Spleen (tissue), 11 donors: ENCODE data around the gene ZNF263. TPM values are rescaled to one million over a fixed set of nuclear protein-coding genes. Genes with fewer than 3 reads are reported as not detected.

Source experiments
- DNase-seq: peaks from one replicate; pipeline ENCODE4 v3.0.0-alpha.2; 2020
- H3K27ac ChIP-seq, 8 donors: fragments of 200-600 bp; sonication (generic) in 7 of 8; 1 replicate in 4 of 8; 2 replicates in 4 of 8; pipeline versions ENCODE4 v1.5.0 to v1.8.0; 2016 to 2021; ENCODE audit warnings: inconsistent platforms in 4 of 8, mild to moderate bottlenecking in 4 of 8, moderate library complexity in 1 of 8
- H3K27me3 ChIP-seq, 7 donors: fragments of 200-600 bp; sonication (generic) in 6 of 7; replicated peaks in 1 of 7; 1 replicate in 4 of 7; 2 replicates in 3 of 7; pipeline versions ENCODE4 v1.5.0 to v1.8.0; 2016 to 2021; ENCODE audit warnings: inconsistent platforms in 3 of 7, mild to moderate bottlenecking in 1 of 7
- H3K36me3 ChIP-seq, 6 donors: fragments of 200-600 bp; sonication (generic) in 5 of 6; 1 replicate in 4 of 6; 2 replicates in 2 of 6; pipeline versions ENCODE4 v1.5.0 to v1.8.0; 2016 to 2021; ENCODE audit warnings: inconsistent platforms in 2 of 6
- H3K4me1 ChIP-seq, 6 donors: fragments of 200-600 bp; sonication (generic) in 5 of 6; 1 replicate in 3 of 6; 2 replicates in 3 of 6; pipeline versions ENCODE4 v1.5.0 to v1.8.0; 2016 to 2021; ENCODE audit warnings: inconsistent platforms in 3 of 6
- H3K4me3 ChIP-seq, 8 donors: fragments of 200-600 bp; sonication (generic) in 7 of 8; 1 replicate in 4 of 8; 2 replicates in 4 of 8; pipeline versions ENCODE4 v1.5.0 to v1.8.0; 2016 to 2021; ENCODE audit warnings: inconsistent platforms in 4 of 8, mild to moderate bottlenecking in 4 of 8, moderate library complexity in 2 of 8
- H3K9me3 ChIP-seq, 8 donors: fragments of 200-600 bp; sonication (generic) in 7 of 8; 1 replicate in 4 of 8; 2 replicates in 4 of 8; pipeline versions ENCODE4 v1.5.0 to v1.8.0; 2016 to 2021; ENCODE audit warnings: inconsistent platforms in 4 of 8
- CTCF ChIP-seq, 11 experiments: fragments of 200-600 bp in 7 of 11; fragments of 450-650 bp in 4 of 11; sonication (generic) in 4 of 11; IDR thresholded peaks in 8 of 11; conservative IDR thresholded peaks in 3 of 11; 1 replicate in 7 of 11; 2 replicates in 4 of 11; pipeline versions ENCODE4 v1.4.0 to v1.8.0; 2016 to 2021; ENCODE audit warnings: antibody characterized with exemption in 11 of 11, inconsistent platforms in 4 of 11, mild to moderate bottlenecking in 1 of 11
- POLR2A ChIP-seq, 3 donors: fragments of 450-650 bp; IDR thresholded peaks; one replicate each; pipeline ENCODE4 v1.5.1; 2017; ENCODE audit warnings: antibody characterized with exemption in 3 of 3, mild to moderate bottlenecking in 1 of 3
- POLR2AphosphoS5 ChIP-seq, 3 donors: sonication (generic); formaldehyde crosslinking; IDR thresholded peaks; one replicate each; pipeline ENCODE4 v1.5.1; 2017; ENCODE audit warnings: antibody characterized with exemption in 3 of 3
- WGBS, 5 donors: extraction: QIAGEN DNeasy Blood & Tissue Kit in 3 of 5; methylation state at CpG; one replicate each; pipeline versions ENCODE4 v1.1.5 to v1.1.7; 2013 to 2018; 5-methylcytosine and 5-hydroxymethylcytosine counted together
- intact Hi-C: fragments of 100-400 bp; cut with DNase I; formaldehyde crosslinking; loops from one replicate; pipeline ENCODE4 v1.15.0; 2023; ENCODE audit warnings: low total_unique reads
- polyA plus RNA-seq, 3 donors: library from polyadenylated mRNA; stranded (reverse); fragments of 200-250 nt; gene quantifications; one replicate each; pipeline ENCODE4 v1.2.1, GENCODE V29; 2013
- total RNA-seq, 7 donors: library from RNA; depleted of rRNA in 3 of 7; stranded (reverse); fragments of >200 nt in 3 of 7; fragmentation: NEBNext Ultra II Directional in 4 of 7; extraction: Animal tissue kit (Norgen Biotek cat#: 25700) in 4 of 7; gene quantifications; one replicate each; pipeline versions ENCODE4 v1.1.0 to v1.2.1, GENCODE V29; 2016 to 2021
- donor health status: healthy with polysubstance abuse.
- donor health status: DM: no; HTN: no; CAD: no; lungs with moderate emphysema.
- donor health status: DM: no; HTN: no; CAD: no.
- donor health status: Bipolar disorder and iron deficiency.
- donor health status: healthy.
- donor health status: DM: no; HTN: no; CAD: no.
- donor health status: DM: yes; HTN: yes; CAD: no.

ZNF263 gene
- total and polyA plus RNA-seq, 10 donors = 16.0 to 51.9 (median 36.5) TPM

- peaks cover 2 to 74% (median 43%) of the 10 kb centered on the region in 6 donors for H3K36me3 ChIP-seq
- peak; percentile 97 for DNase-seq
- intact Hi-C loops = no loop called here
- peaks cover 6 to 93% (median 90%) of the 10 kb centered on the region in 8 donors for H3K9me3 ChIP-seq
- peak; percentile 96 to 97 (median 96) for TF ChIP-seq POLR2AphosphoS5 (IDR thresholded peaks at IDR 0.05)
- TF ChIP-seq POLR2A (IDR thresholded peaks at IDR 0.05) = peak in 2 of 3 donors; percentile 45 to 69
- peak in 8 of 11 experiments; percentile 17 to 49 (median 34) for TF ChIP-seq CTCF (IDR thresholded peaks at IDR 0.05 in 8 of 11, conservative IDR thresholded peaks at IDR 0.05 in 3 of 11)
- H3K27me3 ChIP-seq = no peaks in the 10 kb centered on the region
- peaks cover 6 to 37% (median 21%) of the 10 kb centered on the region in 6 donors for H3K4me1 ChIP-seq
- peak within 1 kb of the TSS; percentile 72 to 96 (median 82) for H3K4me3 ChIP-seq
- 1 to 3% (median 2%) methylated on average over 44 to 103 of the region's 103 CpGs for WGBS, 5 donors
- peak within 1 kb of the TSS; percentile 92 to 99 (median 94) for H3K27ac ChIP-seq
Measured at GRCh38 chr16:3305109-3306068, 22.1 kb downstream of the ZNF263 start, which contains the start of the genes TIGD7 and ZNF75A. TIGD7 (minus strand) TSS chr16:3305430; CDS start chr16:3300614, 4,816 bp downstream. ZNF75A (plus strand) TSS chr16:3305497; CDS start chr16:3308429, 2,932 bp downstream.

DNA sequence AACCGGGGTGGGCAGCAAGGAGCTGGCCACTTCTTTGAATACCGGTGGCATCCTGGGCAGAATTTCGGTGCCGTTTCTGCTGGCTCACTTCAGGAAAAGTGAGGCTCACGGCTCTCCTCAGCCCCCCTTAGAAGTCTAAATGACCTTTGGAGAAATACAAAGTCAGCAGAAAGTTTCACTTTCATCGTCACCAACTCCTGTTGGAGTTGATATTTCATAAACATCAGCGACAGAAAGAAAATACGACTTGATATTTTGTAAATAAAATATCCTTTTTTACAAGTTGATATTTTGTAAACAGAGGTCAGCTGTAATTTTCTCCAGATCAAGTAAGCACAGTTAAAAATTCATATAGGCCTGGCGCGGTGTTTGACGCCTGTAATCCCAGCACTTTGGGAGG is 22.8 kb downstream of the ZNF263 start:
- intact Hi-C loops = no loop called here
- no peak for TF ChIP-seq POLR2A (IDR thresholded peaks at IDR 0.05)
- TF ChIP-seq CTCF (IDR thresholded peaks at IDR 0.05 in 8 of 11, conservative IDR thresholded peaks at IDR 0.05 in 3 of 11) = no peak
- Histone ChIP-seq H3K27me3 (no peaks in the 10 kb centered on the region), H3K4me1 (peaks cover 6 to 37% (median 21%) of the 10 kb centered on the region in 6 donors), H3K4me3 (peak overlapping the region; percentile 72 to 96 (median 82)), H3K27ac (peak overlapping the region; percentile 92 to 99 (median 94)), H3K36me3 (peaks cover 0 to 74% (median 39%) of the 10 kb centered on the region in 6 donors), H3K9me3 (peaks cover 6 to 93% (median 90%) of the 10 kb centered on the region in 8 donors)
- WGBS, 5 donors = 58 to 67% (median 63%) methylated on average over 11 of the region's 11 CpGs
- DNase-seq = no peak

- no peak overlapping the region for H3K4me3 ChIP-seq
- peaks cover 0 to 16% (median 5%) of the 10 kb centered on the region in 6 donors for H3K4me1 ChIP-seq
- H3K27ac ChIP-seq = no peak overlapping the region
- WGBS, 5 donors = 93 to 97% (median 95%) methylated on average over 4 of the region's 4 CpGs
- DNase-seq = no peak
- peaks cover 8 to 99% (median 71%) of the 10 kb centered on the region in 6 donors for H3K36me3 ChIP-seq
- TF ChIP-seq POLR2AphosphoS5 (IDR thresholded peaks at IDR 0.05) (no peak), CTCF (IDR thresholded peaks at IDR 0.05 in 8 of 11, conservative IDR thresholded peaks at IDR 0.05 in 3 of 11) (no peak)
- intact Hi-C loops = loop anchor here (10.0 kb wide), 1 partner anchor 73 kb away; no protein-coding TSS in a partner anchor
- peaks cover 14 to 100% (median 100%) of the 10 kb centered on the region in 8 donors for H3K9me3 ChIP-seq
- H3K27me3 ChIP-seq = no peaks in the 10 kb centered on the region
Measured at GRCh38 chr16:3311496-3311895, 28.2 kb downstream of the ZNF263 start.
